ENCODE measurements around the gene SPATC1L.
"Not testable (repeated sequence)": the region's sequence is repeated elsewhere in the genome, so short reads cannot be mapped to it uniquely, and the experiment has no call there.

The SPATC1L gene

GRCh38 chr21:46205766-46206162 is 21.5 kb upstream of the SPATC1L start:
- no peak for DNase-seq (ENCODE audit: extremely low read depth, low read depth)
- no peak overlapping the region for H3K4me3 ChIP-seq (replicated peaks; ENCODE audit: low read depth, low read length)
- no peak for TF ChIP-seq CTCF (IDR thresholded peaks at IDR 0.05; ENCODE audit: low read depth, low read length, missing control alignments)

GRCh38 chr21:46205166-46205565 is 20.9 kb upstream of the SPATC1L start:
- DNase-seq (ENCODE audit: extremely low read depth, low read depth): no peak
- no peak for TF ChIP-seq CTCF (IDR thresholded peaks at IDR 0.05; ENCODE audit: low read depth, low read length, missing control alignments)
- no peak overlapping the region for H3K4me3 ChIP-seq (replicated peaks; ENCODE audit: low read depth, low read length)

GRCh38 chr21:46203203-46203600 is 18.9 kb upstream of the SPATC1L start:
- no peak overlapping the region for H3K4me3 ChIP-seq (replicated peaks; ENCODE audit: low read depth, low read length)
- no peak for DNase-seq (ENCODE audit: extremely low read depth, low read depth)
- no peak for TF ChIP-seq CTCF (IDR thresholded peaks at IDR 0.05; ENCODE audit: low read depth, low read length, missing control alignments)

GRCh38 chr21:46202592-46203202 is 18.4 kb upstream of the SPATC1L start:
- no peak for TF ChIP-seq CTCF (IDR thresholded peaks at IDR 0.05; ENCODE audit: low read depth, low read length, missing control alignments)
- H3K4me3 ChIP-seq (replicated peaks; ENCODE audit: low read depth, low read length): no peak overlapping the region
- no peak for DNase-seq (ENCODE audit: extremely low read depth, low read depth)

- H3K4me3 ChIP-seq (replicated peaks; ENCODE audit: low read depth, low read length); DNase-seq (ENCODE audit: extremely low read depth, low read depth): not testable (repeated sequence)
Observed at GRCh38 chr21:46200877-46201803, 16.9 kb upstream of the SPATC1L start.

GRCh38 chr21:46199436-46200373 is 15.4 kb upstream of the SPATC1L start:
- H3K4me3 ChIP-seq (replicated peaks; ENCODE audit: low read depth, low read length): no peak overlapping the region
- DNase-seq (ENCODE audit: extremely low read depth, low read depth): no peak
- TF ChIP-seq CTCF (IDR thresholded peaks at IDR 0.05; ENCODE audit: low read depth, low read length, missing control alignments): no peak

All from HFF-Myc (cell line).